ENCODE measurements around the gene RTEL1. TPM values are rescaled to one million over a fixed set of nuclear protein-coding genes. Genes with fewer than 3 reads are reported as not detected.

The RTEL1 gene
- total and polyA plus RNA-seq, 9 of the 15 experiments (the other 6 are each of a cell fraction or from before 2014, with no cell fraction given), result 0.36 to 61.0 (median 17.9) TPM

DNA sequence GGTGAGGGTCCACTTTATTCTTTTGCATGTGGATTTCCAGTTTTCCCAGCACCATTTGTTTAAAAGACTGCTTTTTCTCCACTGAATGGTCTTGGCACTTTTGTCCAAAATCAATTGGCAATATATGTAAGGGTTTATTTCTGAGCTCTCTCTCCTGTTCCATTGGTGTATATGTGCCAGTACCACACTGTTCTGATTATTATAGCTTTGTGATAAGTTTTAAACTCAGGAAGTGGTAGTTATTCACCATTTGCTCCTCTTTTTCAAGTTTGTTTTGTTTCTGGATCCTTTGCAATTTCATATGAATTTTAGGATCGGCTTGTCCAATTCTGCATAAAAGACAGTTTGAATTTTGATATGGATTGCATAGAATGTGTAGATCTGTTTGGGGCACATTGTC lies 54.1 kb downstream of the RTEL1 start:
- ChIA-PET POLR2A (no interaction called here), CTCF (ENCODE audit: low intra/inter-chr PET ratio) (no interaction called here)
- in situ Hi-C loops (cut with MboI) (loop anchor here (5.0 kb wide), 1 partner anchor 60 kb away; no protein-coding TSS in a partner anchor), intact Hi-C loops (cut with micrococcal nuclease) (no loop called here)
- Histone ChIP-seq H4K20me1 (replicated peaks; ENCODE audit: control insufficient read depth, insufficient read depth, low read length) (peaks cover 7% of the 10 kb centered on the region; the same call in 1 of the 2 replicates), H3K79me2 (ENCODE audit: control insufficient read depth, insufficient read depth, low read length) (peaks cover 60% of the 10 kb centered on the region), H3K4me3 (no peak overlapping the region), H3K9me3 (replicated peaks; ENCODE audit: control insufficient read depth, insufficient read depth, low read depth, low read length) (peaks cover 11% of the 10 kb centered on the region; the same call in 1 of the 2 replicates), H2AFZ (ENCODE audit: low read depth, low read length) (no peak overlapping the region), H3K4me1 (replicated peaks in 1 of 2; ENCODE audit: control insufficient read depth in 2 of 2, insufficient read depth in 2 of 2, low read length in 2 of 2) (peaks cover 7 to 30% of the 10 kb centered on the region in 2 experiments), H3K27me3 (ENCODE audit: control insufficient read depth in 2 of 2, insufficient read depth in 2 of 2, low read length in 2 of 2) (no peaks in the 10 kb centered on the region), H3K4me2 (ENCODE audit: insufficient read depth, low read length) (no peak overlapping the region), H3K36me3 (ENCODE audit: control insufficient read depth, insufficient read depth, low read length) (peaks cover 69% of the 10 kb centered on the region), H3K27ac (ENCODE audit: extremely low read depth, low read depth, low read length) (no peak overlapping the region), H3K9me1 (ENCODE audit: control insufficient read depth, insufficient read depth, low read length) (no peaks in the 10 kb centered on the region), H3K9ac (ENCODE audit: insufficient read depth in 1 of 2, low read depth in 2 of 2, low read length in 2 of 2) (no peak overlapping the region)
- DNase-seq (ENCODE audit: extremely low read depth in 1 of 4, low spot score in 3 of 4) (no peak), FAIRE-seq (peak; percentile 15), ATAC-seq (no peak)
- no TSS peak for BruUV-seq (replicated peaks)
- 92% methylated on average over 1 of the region's 1 CpG for WGBS (ENCODE audit: insufficient coverage, low coverage, missing lambda C conversion rate)
- peak; percentile 64 for TF ChIP-seq RBM25 (IDR thresholded peaks at IDR 0.05; ENCODE audit: low read depth, low read length, severe bottlenecking)
- TF ChIP-seq, protein P1, sequence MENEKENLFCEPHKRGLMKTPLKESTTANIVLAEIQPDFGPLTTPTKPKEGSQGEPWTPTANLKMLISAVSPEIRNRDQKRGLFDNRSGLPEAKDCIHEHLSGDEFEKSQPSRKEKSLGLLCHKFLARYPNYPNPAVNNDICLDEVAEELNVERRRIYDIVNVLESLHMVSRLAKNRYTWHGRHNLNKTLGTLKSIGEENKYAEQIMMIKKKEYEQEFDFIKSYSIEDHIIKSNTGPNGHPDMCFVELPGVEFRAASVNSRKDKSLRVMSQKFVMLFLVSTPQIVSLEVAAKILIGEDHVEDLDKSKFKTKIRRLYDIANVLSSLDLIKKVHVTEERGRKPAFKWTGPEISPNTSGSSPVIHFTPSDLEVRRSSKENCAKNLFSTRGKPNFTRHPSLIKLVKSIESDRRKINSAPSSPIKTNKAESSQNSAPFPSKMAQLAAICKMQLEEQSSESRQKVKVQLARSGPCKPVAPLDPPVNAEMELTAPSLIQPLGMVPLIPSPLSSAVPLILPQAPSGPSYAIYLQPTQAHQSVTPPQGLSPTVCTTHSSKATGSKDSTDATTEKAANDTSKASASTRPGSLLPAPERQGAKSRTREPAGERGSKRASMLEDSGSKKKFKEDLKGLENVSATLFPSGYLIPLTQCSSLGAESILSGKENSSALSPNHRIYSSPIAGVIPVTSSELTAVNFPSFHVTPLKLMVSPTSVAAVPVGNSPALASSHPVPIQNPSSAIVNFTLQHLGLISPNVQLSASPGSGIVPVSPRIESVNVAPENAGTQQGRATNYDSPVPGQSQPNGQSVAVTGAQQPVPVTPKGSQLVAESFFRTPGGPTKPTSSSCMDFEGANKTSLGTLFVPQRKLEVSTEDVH (IDR thresholded peaks at IDR 0.05; ENCODE audit: low read depth, partially characterized antibody), result no peak
- TF ChIP-seq, protein P2, sequence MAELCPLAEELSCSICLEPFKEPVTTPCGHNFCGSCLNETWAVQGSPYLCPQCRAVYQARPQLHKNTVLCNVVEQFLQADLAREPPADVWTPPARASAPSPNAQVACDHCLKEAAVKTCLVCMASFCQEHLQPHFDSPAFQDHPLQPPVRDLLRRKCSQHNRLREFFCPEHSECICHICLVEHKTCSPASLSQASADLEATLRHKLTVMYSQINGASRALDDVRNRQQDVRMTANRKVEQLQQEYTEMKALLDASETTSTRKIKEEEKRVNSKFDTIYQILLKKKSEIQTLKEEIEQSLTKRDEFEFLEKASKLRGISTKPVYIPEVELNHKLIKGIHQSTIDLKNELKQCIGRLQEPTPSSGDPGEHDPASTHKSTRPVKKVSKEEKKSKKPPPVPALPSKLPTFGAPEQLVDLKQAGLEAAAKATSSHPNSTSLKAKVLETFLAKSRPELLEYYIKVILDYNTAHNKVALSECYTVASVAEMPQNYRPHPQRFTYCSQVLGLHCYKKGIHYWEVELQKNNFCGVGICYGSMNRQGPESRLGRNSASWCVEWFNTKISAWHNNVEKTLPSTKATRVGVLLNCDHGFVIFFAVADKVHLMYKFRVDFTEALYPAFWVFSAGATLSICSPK (IDR thresholded peaks at IDR 0.05; ENCODE audit: borderline replicate concordance), result no peak
